K562 (cell line): ENCODE results near the gene VSIG4. TPM values are rescaled to one million over a fixed set of nuclear protein-coding genes. Genes with fewer than 3 reads are reported as not detected.

ENCODE experiments used
- ETV6 ChIP-seq, 3 experiments: fragments of 150-350 bp in 1 of 3; sonication (generic) in 1 of 3; formaldehyde crosslinking in 1 of 3; IDR thresholded peaks; 2 replicates each; pipeline versions ENCODE4 v1.6.1 to v1.8.0; 2014 to 2022; ENCODE audit warnings: borderline replicate concordance in 2 of 3, low read depth in 2 of 3, antibody characterized with exemption in 1 of 3, low read length in 1 of 3, mild to moderate bottlenecking in 1 of 3, missing genetic modification reagents in 1 of 3
- FOXJ3 ChIP-seq: sonication (generic); formaldehyde crosslinking; IDR thresholded peaks from 2 replicates; pipeline ENCODE4 v1.4.0; 2020; ENCODE audit warnings: mild to moderate bottlenecking, missing genetic modification reagents
- GABPA ChIP-seq: fragments of 200-800 bp; sonication (Bioruptor generic); conservative IDR thresholded peaks from 2 replicates; pipeline ENCODE4 v1.6.1; 2016; ENCODE audit warnings: low read depth, missing genetic modification characterization, missing compliant biosample characterization
- NFATC3 ChIP-seq: fragments of 450-650 bp; IDR thresholded peaks from 2 replicates; pipeline ENCODE4 v1.6.1; 2017; ENCODE audit warnings: mild to moderate bottlenecking
- PML ChIP-seq: IDR thresholded peaks from 2 replicates; pipeline ENCODE4 v1.6.1; 2012; ENCODE audit warnings: low read length, inconsistent platforms
- TAL1 ChIP-seq: fragments of 450-650 bp; IDR thresholded peaks from 2 replicates; pipeline ENCODE4 v1.6.1; 2016; ENCODE audit warnings: mild to moderate bottlenecking
- ZBTB40 ChIP-seq, 2 experiments: fragments of 450-650 bp in 1 of 2; sonication (generic) in 1 of 2; formaldehyde crosslinking in 1 of 2; IDR thresholded peaks; 2 replicates each; pipeline versions ENCODE4 v1.7.1 to v1.9.0; 2016 to 2022; ENCODE audit warnings: inconsistent platforms in 1 of 2, mild to moderate bottlenecking in 1 of 2, missing genetic modification reagents in 1 of 2
- ZNF239 ChIP-seq: fragments of 250-450 bp; sonication (Bioruptor Pico); IDR thresholded peaks from 2 replicates; pipeline ENCODE4 v1.4.0; 2020; ENCODE audit warnings: mild to moderate bottlenecking
- polyA plus RNA-seq, 8 experiments: library from polyadenylated mRNA; depleted of rRNA in 4 of 8; stranded (reverse) in 5 of 8; unstranded in 3 of 8; fragments of >200 nt; fragmentation: Nextera tagmentation in 2 of 8; fragmentation: Illumina TruSeq in 1 of 8; extraction: Ambion mirVana in 2 of 8; extraction: Trizol in 1 of 8; gene quantifications; 2 replicates each; pipeline versions ENCODE4 v1.2.1 to v1.2.3, GENCODE V29; 2011 to 2014; ENCODE audit warnings: inconsistent platforms in 1 of 8, missing spikeins in 1 of 8
- total RNA-seq, 7 experiments: library from RNA; depleted of rRNA in 6 of 7; stranded (reverse); fragments of >200 nt in 6 of 7; fragmentation: Illumina TruSeq in 2 of 7; extraction: Trizol in 2 of 7; gene quantifications; 2 replicates each; pipeline versions ENCODE4 v1.2.1 to v1.2.3, GENCODE V29; 2011 to 2021; ENCODE audit warnings: low replicate concordance in 1 of 7
- TF ChIP-seq, protein P1 (sequence below): sonication (generic); formaldehyde crosslinking; IDR thresholded peaks from 2 replicates; pipeline ENCODE4 v1.8.0; 2023; ENCODE audit warnings: mild to moderate bottlenecking, missing genetic modification reagents
- TF ChIP-seq, protein P2 (sequence below): fragments of 450-650 bp; IDR thresholded peaks from 2 replicates; pipeline ENCODE4 v1.7.0; 2016; ENCODE audit warnings: borderline replicate concordance

VSIG4 gene
- total and polyA plus RNA-seq, 9 of the 15 experiments (the other 6 are each of a cell fraction or from before 2014, with no cell fraction given): 0.22 to 1.6 (median 0.46) TPM; not detected in 1

GRCh38 chrX:66004928-66005829, 34.7 kb downstream of the VSIG4 start (continued):
- TF ChIP-seq TAL1 (peak; percentile 34; the same call in 1 of the 2 replicates), ZBTB40 (IDR thresholded peaks at IDR 0.05) (peak; percentile 59), ZBTB40 (CRISPR knock-in tag; IDR thresholded peaks at IDR 0.05) (no peak), ZNF239 (no peak), PML (peak; percentile 28; the same call in 1 of the 2 replicates), NFATC3 (no peak), ETV6 (IDR thresholded peaks at IDR 0.05; ENCODE audit: borderline replicate concordance in 1 of 2, low read depth in 2 of 2, low read length in 1 of 2) (peak in 1 of 2 experiments; percentile 79; a peak in 3 of 4 replicates), ETV6 (CRISPR knock-in tag; IDR thresholded peaks at IDR 0.05; ENCODE audit: borderline replicate concordance) (no peak), GABPA (tag) (peak; percentile 73), FOXJ3 (CRISPR knock-in tag) (no peak)
- TF ChIP-seq, protein P1, sequence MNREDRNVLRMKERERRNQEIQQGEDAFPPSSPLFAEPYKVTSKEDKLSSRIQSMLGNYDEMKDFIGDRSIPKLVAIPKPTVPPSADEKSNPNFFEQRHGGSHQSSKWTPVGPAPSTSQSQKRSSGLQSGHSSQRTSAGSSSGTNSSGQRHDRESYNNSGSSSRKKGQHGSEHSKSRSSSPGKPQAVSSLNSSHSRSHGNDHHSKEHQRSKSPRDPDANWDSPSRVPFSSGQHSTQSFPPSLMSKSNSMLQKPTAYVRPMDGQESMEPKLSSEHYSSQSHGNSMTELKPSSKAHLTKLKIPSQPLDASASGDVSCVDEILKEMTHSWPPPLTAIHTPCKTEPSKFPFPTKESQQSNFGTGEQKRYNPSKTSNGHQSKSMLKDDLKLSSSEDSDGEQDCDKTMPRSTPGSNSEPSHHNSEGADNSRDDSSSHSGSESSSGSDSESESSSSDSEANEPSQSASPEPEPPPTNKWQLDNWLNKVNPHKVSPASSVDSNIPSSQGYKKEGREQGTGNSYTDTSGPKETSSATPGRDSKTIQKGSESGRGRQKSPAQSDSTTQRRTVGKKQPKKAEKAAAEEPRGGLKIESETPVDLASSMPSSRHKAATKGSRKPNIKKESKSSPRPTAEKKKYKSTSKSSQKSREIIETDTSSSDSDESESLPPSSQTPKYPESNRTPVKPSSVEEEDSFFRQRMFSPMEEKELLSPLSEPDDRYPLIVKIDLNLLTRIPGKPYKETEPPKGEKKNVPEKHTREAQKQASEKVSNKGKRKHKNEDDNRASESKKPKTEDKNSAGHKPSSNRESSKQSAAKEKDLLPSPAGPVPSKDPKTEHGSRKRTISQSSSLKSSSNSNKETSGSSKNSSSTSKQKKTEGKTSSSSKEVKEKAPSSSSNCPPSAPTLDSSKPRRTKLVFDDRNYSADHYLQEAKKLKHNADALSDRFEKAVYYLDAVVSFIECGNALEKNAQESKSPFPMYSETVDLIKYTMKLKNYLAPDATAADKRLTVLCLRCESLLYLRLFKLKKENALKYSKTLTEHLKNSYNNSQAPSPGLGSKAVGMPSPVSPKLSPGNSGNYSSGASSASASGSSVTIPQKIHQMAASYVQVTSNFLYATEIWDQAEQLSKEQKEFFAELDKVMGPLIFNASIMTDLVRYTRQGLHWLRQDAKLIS (CRISPR knock-in tag): 0 out of 2 replicates have a peak, but pooled peaks have one; percentile 32
- TF ChIP-seq, protein P2, sequence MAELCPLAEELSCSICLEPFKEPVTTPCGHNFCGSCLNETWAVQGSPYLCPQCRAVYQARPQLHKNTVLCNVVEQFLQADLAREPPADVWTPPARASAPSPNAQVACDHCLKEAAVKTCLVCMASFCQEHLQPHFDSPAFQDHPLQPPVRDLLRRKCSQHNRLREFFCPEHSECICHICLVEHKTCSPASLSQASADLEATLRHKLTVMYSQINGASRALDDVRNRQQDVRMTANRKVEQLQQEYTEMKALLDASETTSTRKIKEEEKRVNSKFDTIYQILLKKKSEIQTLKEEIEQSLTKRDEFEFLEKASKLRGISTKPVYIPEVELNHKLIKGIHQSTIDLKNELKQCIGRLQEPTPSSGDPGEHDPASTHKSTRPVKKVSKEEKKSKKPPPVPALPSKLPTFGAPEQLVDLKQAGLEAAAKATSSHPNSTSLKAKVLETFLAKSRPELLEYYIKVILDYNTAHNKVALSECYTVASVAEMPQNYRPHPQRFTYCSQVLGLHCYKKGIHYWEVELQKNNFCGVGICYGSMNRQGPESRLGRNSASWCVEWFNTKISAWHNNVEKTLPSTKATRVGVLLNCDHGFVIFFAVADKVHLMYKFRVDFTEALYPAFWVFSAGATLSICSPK: no peak
